B cell (primary cell): ENCODE data around the gene BNC2.

Experiments used
- EZH2 ChIP-seq: IDR thresholded peaks from 2 replicates; pipeline ENCODE4 v1.6.1; 2012; ENCODE audit warnings: borderline replicate concordance, low read depth, mild to moderate bottlenecking, moderate library complexity, low read length; ENCODE audit not compliant: insufficient read depth, poor library complexity, severe bottlenecking
- TF ChIP-seq, protein P1 (sequence below): fragments of 200-600 bp; IDR thresholded peaks from one replicate; pipeline ENCODE4 v1.8.0; 2022; ENCODE audit warnings: antibody characterized with exemption, mild to moderate bottlenecking

DNA sequence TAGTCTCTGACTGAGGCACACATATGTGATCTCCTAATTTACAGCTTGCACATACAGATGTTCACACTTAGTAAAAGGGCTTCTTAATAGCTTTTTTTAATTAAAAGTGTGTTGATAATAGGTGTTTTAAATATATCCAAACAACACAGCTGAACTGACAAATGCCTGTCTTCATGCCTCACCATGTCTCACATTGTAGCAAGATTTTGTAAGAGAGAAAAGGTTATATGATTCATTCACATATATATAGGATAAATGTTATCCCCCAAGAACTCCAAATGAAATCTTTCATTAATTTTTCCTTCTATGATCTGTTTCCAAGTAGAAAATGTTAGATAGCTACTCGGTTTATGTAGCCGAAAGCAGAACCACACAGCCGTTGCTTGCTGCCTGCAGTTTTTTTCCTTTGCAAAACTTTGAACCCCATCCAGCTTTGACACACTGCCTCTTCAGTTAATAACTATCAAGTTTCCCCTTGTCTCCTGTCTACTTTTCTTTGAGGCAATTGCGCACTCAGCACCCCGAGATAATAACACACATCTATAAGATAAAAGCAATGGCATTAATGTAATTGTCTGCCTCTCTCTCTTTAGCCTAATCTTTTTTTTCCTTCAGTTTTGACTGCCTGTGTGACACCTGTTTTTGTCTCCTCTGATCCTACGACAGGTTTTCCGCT is 299.2 kb downstream of the BNC2 start:
- no peak for TF ChIP-seq EZH2
- TF ChIP-seq, protein P1, sequence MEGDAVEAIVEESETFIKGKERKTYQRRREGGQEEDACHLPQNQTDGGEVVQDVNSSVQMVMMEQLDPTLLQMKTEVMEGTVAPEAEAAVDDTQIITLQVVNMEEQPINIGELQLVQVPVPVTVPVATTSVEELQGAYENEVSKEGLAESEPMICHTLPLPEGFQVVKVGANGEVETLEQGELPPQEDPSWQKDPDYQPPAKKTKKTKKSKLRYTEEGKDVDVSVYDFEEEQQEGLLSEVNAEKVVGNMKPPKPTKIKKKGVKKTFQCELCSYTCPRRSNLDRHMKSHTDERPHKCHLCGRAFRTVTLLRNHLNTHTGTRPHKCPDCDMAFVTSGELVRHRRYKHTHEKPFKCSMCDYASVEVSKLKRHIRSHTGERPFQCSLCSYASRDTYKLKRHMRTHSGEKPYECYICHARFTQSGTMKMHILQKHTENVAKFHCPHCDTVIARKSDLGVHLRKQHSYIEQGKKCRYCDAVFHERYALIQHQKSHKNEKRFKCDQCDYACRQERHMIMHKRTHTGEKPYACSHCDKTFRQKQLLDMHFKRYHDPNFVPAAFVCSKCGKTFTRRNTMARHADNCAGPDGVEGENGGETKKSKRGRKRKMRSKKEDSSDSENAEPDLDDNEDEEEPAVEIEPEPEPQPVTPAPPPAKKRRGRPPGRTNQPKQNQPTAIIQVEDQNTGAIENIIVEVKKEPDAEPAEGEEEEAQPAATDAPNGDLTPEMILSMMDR, result no peak
